GM18507 (cell line): ENCODE data around the gene CDK2.
A peak's percentile ranks its signal among the peaks of the same experiment; 100 is the strongest.
"Not testable (repeated sequence)": the region's sequence is repeated elsewhere in the genome, so short reads cannot be mapped to it uniquely, and the experiment has no call there.

Source experiments
- DNase-seq: peaks from one replicate; pipeline ENCODE4 v3.0.0; 2011; ENCODE audit warnings: low read depth; ENCODE audit not compliant: insufficient read length; ENCODE audit errors: extremely low spot score
- FAIRE-seq: peaks from 2 replicates; lab custom pipeline; 2011; peaks lifted over from hg19 to GRCh38; lab: Jason Lieb, UNC

CDK2 gene

DNA sequence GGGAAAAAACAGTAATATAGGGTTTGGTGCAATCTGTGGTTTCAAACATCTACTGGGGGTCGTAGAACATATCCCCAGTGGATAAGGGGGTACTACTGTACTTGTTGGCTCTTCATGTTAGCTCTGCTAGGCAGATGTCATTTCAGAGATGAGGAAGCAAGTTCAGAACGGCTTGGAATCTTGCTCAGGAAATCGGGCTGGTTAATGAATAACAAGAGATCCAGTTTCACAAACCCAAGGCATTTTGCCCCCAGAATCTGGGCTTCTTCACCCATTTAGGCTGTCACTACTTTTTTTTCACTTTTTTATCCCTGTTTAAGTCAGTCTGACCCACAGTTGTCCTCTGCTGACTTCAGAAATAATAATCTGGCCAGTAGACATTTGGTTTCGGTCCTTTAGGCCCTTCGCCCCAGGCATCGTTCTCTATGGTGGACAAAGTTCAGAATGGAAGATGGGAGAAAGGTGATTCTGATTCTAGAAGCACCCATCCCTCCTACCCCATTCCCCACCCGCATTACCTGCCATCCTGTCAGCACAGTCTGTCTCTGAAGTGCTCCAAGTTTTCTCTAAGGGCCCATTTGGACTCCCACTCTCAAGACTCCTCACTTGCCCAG is 35.0 kb downstream of the CDK2 start:
- FAIRE-seq (no peak), DNase-seq (no peak)

DNA sequence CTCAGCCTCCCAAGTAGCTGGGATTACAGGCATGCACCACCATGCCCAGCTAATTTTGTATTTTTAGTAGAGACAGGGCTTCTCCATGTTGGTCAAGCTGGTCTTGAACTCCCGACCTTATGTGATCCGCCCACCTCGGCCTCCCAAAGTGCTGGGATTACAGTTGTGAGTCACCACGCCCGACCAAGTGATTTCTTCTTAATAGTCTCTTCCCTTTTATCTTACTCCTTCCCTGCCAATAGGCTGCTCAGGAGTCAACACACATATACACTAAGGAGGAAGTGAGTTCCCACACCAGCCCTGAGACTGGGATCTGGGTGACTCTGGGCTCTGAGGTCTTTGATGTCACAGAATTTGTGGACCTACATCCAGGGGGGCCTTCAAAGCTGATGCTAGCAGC is 36.7 kb downstream of the CDK2 start:
- not testable (repeated sequence) for FAIRE-seq, DNase-seq

- DNase-seq (no peak), FAIRE-seq (no peak)
Measured at GRCh38 chr12:56004211-56004610, 37.6 kb downstream of the CDK2 start.

DNA sequence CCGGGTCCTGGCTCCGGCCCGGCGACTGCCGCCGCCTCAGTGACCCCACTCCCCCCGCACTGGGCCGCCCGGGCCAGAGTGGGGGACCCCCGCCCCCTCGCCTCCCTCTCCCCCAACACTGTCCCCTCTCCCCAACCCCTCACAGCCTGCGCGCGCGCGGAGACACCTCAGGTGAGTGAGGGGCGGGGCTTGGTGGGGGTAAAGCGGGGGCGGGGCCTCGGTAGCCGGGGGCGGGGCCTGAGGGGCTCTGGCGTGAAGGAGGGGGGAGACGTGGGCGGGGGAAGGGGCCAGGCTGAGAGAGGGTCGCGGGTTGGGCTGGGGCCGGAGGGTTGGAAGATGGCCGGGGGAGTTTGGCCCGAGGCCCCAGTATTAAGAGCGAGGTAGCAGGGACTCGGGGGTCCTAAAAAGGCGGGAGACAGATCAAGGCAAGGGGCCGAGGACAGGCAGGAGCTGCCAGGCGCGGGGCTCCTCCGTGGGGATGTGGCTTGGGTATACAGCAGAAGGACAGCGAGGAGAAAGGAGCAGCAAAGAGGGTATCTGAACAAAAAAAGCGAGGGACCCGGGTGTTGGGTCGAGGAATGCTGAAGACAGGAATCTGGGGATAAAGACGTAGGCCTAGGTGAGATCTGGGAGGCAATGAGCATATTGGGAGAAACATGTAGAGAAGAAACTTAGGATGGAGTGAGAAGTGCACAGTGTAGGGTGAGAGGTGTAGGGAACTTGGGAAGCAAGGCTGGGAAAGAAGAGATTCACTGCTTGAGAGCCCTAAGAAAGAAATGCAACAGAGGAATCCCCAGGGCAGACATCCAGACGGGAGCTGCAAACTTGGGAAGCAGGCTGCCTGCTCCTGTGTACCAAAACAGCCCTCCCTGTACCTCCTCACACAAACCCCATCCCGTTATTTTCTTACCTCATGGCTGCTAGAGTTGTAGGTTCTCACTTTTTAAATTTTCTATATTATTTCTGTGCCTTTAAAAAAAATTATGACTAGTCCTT is 41.2 kb downstream of the CDK2 start:
- DNase-seq, result peak; percentile 67
- no peak for FAIRE-seq

DNA sequence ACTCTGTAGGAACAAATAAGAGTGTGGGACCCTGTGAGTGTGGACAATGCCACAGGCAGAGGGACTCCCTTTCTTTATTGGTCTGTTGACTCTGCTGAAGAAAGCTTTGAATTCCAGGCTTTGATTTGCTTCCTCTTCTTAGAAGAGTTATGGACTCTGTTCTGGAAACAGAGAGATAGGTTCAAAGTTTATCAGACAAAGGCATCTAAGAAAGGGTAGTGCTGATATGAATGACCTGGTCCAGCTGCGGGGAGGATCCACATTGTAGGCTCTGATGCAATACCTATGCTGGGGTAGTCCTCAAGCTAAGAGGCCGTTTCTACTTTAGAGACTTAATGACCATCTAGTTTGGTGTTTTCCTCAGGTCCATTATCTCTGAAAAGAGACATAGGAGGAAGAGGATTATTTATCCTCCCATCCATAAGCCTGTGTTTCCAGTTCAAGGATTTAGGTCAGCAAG is 43.5 kb downstream of the CDK2 start:
- DNase-seq, result no peak
- no peak for FAIRE-seq

DNA sequence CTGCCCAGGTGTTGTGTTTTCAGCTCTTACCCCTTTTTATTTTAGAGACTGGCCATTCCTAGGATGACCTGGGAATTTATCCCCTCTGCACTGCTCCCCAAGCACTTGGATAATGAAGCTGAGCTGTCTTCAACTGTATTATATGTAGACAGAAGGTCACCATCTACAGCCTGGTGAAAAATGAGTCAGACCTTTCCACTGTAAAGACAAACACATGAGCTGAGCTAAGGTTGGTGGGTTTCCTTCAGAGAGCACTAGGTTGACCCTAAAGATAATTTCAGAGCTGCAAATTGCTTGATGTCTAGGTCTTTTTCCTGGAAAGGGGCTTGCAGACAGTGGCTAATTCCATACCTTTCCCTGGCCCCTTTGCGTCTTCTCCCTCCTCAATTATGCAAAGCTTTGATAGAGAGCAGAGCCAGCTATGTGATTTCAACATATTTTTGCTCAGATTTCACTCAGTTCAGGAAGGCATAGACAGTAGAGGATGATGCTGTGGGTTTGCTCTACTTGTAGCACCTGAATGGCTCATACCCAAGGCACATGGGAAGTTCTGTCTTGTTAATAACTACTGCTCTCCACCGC is 45.0 kb downstream of the CDK2 start:
- no peak for FAIRE-seq
- no peak for DNase-seq

DNA sequence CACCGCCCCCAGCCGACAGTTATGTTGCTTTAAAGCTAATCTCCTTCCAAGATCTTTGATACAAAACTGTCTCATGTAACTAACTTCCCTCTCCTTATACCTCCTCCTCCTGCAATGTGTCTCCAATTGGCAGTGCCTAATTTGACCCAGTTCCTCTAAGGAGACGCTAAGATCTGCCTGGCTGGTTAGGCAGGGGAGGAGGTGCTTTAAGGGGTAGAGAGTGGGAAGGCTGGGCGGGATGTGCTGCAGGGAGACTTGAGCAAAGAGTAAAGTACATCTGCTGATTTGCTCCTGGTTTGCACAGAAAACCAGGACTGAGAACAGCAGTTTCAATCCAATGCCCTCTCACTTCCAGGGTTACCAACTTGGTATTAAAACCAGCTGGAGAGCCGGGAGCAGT is 46.9 kb downstream of the CDK2 start:
- FAIRE-seq (no peak), DNase-seq (no peak)

DNA sequence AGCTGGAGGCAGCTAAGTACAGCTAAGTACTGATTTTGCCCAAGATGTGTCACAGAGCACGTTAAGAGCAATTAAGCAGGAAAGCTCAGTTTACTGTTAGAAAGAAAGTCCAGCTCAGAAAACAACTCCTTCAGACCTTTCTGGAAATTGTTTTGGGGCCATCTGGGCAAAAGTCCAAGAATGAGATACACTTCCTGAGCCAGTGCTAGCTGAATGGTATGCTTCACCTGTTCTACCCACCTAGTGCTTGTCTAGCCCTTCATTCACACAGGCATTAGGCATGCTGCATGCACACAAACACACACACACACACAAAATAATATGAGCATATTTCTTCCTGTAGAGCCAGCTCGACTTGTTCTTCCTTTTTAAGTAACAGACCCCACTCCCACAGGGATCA is 47.6 kb downstream of the CDK2 start:
- DNase-seq (no peak), FAIRE-seq (no peak)

DNA sequence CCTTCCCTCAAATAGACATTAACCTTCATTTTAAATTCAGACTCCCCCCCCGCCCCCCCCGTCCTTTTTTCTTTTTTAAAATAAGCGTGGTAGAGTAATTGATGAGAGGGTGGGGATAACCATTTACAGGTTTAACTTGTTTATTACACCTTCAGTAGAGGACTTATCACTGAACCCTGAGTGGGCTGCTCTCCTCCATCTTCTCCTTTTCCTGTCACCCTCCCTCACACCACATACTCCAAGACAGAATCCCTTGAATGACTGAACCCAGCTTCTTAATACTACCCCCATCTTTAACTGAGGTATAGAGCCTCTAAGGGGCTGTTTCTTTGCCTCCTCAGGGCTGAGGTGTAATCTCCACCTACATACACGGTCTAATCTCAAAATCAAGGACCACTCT is 50.6 kb downstream of the CDK2 start:
- no peak for FAIRE-seq

DNA sequence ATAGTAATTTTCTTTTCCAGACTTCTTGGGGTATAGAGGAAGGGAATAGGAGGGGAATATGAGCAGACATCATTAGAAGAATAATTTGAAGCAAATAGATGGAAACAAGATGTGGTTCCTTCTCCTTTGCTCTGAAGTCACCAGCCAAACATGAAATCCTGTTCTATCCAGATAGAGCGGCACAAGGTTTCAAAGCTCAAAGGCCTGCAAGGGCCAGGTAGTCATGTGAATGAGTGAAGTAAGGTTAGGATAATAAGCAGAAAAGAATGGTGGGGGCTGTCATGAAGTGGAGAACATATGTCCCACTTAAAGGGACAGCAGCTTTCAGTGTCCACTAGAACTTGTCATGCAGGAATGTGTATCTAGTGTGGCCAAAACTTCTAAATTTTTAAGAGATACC is 51.7 kb downstream of the CDK2 start:
- DNase-seq, result no peak
- FAIRE-seq, result no peak

More for the DNA sequence above, 50.6 kb downstream of the CDK2 start:
- no peak for DNase-seq

DNA sequence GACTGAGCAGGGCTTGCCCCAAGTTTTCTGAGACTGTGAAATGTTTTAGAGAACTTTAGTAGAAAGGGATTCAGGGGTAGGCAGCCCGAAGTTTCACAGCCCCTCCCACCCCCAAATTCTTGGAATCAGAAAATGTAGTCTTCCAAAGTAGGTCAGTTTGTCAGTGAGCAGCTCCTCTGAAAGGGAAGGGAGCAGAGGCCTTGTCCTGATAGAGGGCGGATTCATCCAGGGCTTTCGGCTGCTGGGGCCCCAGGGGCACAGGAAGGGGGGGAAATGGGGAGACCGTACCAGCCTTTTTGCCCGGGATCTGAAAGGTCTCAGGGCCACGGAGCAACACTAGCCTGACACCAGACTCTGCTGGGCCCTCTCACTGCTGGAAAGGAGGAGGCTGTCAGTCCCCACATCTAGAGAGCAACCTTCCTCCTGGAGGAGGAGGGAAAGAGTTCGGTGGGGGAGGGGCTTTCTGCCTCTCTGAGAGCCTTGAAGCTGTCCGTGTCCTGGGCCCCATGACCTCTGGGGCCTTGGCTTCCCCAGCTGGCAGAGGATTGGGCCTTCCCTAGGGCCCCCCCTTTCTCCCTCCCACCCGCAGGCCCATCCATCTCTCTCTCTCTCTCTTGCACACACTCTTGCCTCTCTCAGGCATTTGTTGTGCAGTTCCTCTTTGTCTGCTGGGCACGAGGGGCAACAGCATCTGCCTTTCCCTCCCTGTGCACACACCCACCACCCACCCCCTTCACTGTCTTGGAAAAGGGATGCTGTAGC is 54.0 kb downstream of the CDK2 start, which contains the start of gene IKZF4:
TSS of gene IKZF4 (plus strand) at position 621 of the 762 bp plus-strand sequence. CDS start 451 bp downstream, outside the sequence.
- no peak for FAIRE-seq
- DNase-seq, result no peak

DNA sequence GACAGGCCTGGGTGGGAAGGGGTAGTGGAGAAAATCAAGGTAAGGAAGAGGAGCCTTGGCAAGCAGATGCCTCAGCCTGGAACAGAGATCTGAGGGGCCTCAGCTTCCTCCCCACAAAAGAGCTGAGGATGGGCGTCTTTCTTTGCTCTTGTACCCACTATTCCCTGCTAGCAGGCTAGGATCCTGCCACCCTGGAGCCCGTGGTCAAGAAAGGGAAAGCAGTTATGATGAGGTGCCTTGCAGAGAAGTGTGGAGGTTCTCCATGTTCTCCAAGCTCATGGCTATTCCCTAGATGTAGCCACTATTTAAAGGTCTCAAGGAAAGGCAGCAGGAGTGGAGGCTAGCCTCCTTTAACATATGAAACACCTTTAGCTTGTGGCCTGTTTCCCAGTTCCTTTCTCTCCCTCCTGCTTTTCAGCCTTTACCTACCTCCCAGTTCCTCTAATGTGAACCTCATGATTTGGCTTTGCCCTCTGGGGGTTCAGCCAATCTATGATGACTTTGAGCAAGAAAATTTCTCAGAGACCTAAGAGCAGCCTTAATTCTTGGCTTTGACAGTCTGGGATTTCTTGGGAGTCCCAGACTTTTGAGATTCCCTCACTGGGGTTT is 55.4 kb downstream of the CDK2 start:
- no peak for FAIRE-seq
- DNase-seq, result no peak
